Measurements from ENCODE around the gene ARHGEF4.

ARHGEF4 gene

GRCh38 chr2:131009713-131010475 lies 173.2 kb downstream of the ARHGEF4 start:
- no peak for DNase-seq (ENCODE audit: low read depth in 3 of 3, low spot score in 1 of 3)

GRCh38 chr2:131010566-131010965 lies 173.9 kb downstream of the ARHGEF4 start:
- DNase-seq (ENCODE audit: low read depth in 3 of 3, low spot score in 1 of 3): no peak

- DNase-seq (ENCODE audit: low read depth in 3 of 3, low spot score in 1 of 3): no peak
Measured at GRCh38 chr2:131011486-131011885, 174.8 kb downstream of the ARHGEF4 start.

- DNase-seq (ENCODE audit: low read depth in 3 of 3, low spot score in 1 of 3): no peak
Measured at GRCh38 chr2:131014141-131014540, 177.4 kb downstream of the ARHGEF4 start.

- no peak for DNase-seq (ENCODE audit: low read depth in 3 of 3, low spot score in 1 of 3)
Measured at GRCh38 chr2:131015764-131016163, 179.1 kb downstream of the ARHGEF4 start.

GRCh38 chr2:131016826-131017741 lies 180.4 kb downstream of the ARHGEF4 start:
- no peak for DNase-seq (ENCODE audit: low read depth in 3 of 3, low spot score in 1 of 3)

GRCh38 chr2:131022731-131023130 lies 186.0 kb downstream of the ARHGEF4 start:
- DNase-seq (ENCODE audit: low read depth in 3 of 3, low spot score in 1 of 3): no peak

- DNase-seq (ENCODE audit: low read depth in 3 of 3, low spot score in 1 of 3): no peak
Measured at GRCh38 chr2:131023758-131024157, 187.0 kb downstream of the ARHGEF4 start.

GRCh38 chr2:131026919-131027318 lies 190.2 kb downstream of the ARHGEF4 start:
- no peak for DNase-seq (ENCODE audit: low read depth in 3 of 3, low spot score in 1 of 3)

GRCh38 chr2:131027566-131028528 lies 191.1 kb downstream of the ARHGEF4 start:
- DNase-seq (ENCODE audit: low read depth in 3 of 3, low spot score in 1 of 3): no peak

GRCh38 chr2:131029812-131030211 lies 193.1 kb downstream of the ARHGEF4 start:
- DNase-seq (ENCODE audit: low read depth in 3 of 3, low spot score in 1 of 3): no peak

- DNase-seq (ENCODE audit: low read depth in 3 of 3, low spot score in 1 of 3): no peak
Measured at GRCh38 chr2:131030478-131030971, 193.8 kb downstream of the ARHGEF4 start.

- no peak for DNase-seq (ENCODE audit: low read depth in 3 of 3, low spot score in 1 of 3)
Measured at GRCh38 chr2:131031431-131031841, 194.7 kb downstream of the ARHGEF4 start.

GRCh38 chr2:131031875-131032274 lies 195.2 kb downstream of the ARHGEF4 start:
- DNase-seq (ENCODE audit: low read depth in 3 of 3, low spot score in 1 of 3): no peak

- no peak for DNase-seq (ENCODE audit: low read depth in 3 of 3, low spot score in 1 of 3)
Measured at GRCh38 chr2:131032393-131032836, 195.7 kb downstream of the ARHGEF4 start.

- no peak for DNase-seq (ENCODE audit: low read depth in 3 of 3, low spot score in 1 of 3)
Measured at GRCh38 chr2:131033786-131034121, 197.0 kb downstream of the ARHGEF4 start.

GRCh38 chr2:131034122-131035051 lies 197.7 kb downstream of the ARHGEF4 start:
- DNase-seq (ENCODE audit: low read depth in 3 of 3, low spot score in 1 of 3): no peak

GRCh38 chr2:131035112-131035825 lies 198.6 kb downstream of the ARHGEF4 start:
- no peak for DNase-seq (ENCODE audit: low read depth in 3 of 3, low spot score in 1 of 3)

- DNase-seq (ENCODE audit: low read depth in 3 of 3, low spot score in 1 of 3): no peak
Measured at GRCh38 chr2:131035826-131036231, 199.1 kb downstream of the ARHGEF4 start.
